ENCODE measurements around the gene BSN.

DNA sequence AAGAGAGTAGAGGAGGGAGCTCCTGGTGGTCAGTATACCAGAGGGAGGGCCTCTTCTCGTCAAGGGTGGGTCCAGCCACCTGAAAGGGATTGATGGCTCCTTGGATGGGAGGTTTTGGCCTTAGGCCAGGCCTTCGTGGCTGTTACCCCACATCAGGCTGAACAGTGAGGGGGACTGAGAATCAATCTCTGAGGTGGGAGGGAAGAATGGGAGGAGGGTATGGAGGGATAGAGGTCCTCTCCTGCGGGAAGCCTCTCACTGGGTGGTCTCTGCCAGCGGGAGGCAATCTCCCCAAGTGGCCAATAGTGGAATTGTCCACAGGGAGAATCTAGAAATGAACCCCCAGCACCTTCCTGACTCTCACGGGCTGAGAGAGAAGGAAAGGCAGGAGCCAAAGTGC is 53.5 kb downstream of the BSN start:
- TF ChIP-seq, protein P1, sequence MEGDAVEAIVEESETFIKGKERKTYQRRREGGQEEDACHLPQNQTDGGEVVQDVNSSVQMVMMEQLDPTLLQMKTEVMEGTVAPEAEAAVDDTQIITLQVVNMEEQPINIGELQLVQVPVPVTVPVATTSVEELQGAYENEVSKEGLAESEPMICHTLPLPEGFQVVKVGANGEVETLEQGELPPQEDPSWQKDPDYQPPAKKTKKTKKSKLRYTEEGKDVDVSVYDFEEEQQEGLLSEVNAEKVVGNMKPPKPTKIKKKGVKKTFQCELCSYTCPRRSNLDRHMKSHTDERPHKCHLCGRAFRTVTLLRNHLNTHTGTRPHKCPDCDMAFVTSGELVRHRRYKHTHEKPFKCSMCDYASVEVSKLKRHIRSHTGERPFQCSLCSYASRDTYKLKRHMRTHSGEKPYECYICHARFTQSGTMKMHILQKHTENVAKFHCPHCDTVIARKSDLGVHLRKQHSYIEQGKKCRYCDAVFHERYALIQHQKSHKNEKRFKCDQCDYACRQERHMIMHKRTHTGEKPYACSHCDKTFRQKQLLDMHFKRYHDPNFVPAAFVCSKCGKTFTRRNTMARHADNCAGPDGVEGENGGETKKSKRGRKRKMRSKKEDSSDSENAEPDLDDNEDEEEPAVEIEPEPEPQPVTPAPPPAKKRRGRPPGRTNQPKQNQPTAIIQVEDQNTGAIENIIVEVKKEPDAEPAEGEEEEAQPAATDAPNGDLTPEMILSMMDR (optimal IDR thresholded peaks at IDR 0.05 in 1 of 3, IDR thresholded peaks at IDR 0.05 in 1 of 3, conservative IDR thresholded peaks at IDR 0.05 in 1 of 3; ENCODE audit: extremely low read depth in 1 of 3, insufficient read depth in 2 of 3, low read length in 3 of 3), result peak in 2 of 3 experiments; percentile 8 to 28
- no peak for TF ChIP-seq EZH2 (IDR thresholded peaks at IDR 0.05; ENCODE audit: low read length)
